Activated naive CD4-positive, alpha-beta T cell treated with anti-CD3 and anti-CD28 coated beads, Interleukin-2, amount 50 U/mL, for 16 hours (primary cell): Measurements from ENCODE around the gene DNAH9.
"Not testable (repeated sequence)": the region's sequence is repeated elsewhere in the genome, so short reads cannot be mapped to it uniquely, and the experiment has no call there.

Source experiments
- DNase-seq: peaks from one replicate; pipeline ENCODE4 v3.0.0-alpha.2; 2020

The DNAH9 gene

DNA sequence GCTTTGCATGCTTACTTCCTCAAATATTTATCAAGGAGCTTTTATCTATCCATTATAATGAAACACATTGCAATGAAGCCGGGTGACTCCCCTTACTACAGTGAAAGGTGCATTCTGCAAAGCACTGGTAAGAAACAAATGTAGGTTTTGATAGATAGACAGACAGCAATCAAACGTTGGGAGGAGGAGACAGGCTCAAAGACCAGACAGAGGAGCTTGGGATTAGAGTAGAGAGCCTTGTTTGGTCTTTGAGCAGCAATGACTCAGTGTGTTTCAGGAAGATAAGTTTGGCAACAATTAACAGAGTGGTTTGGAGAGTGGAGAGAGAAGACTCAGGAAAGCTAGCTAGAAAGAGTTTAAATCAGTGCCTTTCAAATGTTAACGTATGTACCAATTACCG is 330.2 kb downstream of the DNAH9 start:
- no peak for DNase-seq

DNA sequence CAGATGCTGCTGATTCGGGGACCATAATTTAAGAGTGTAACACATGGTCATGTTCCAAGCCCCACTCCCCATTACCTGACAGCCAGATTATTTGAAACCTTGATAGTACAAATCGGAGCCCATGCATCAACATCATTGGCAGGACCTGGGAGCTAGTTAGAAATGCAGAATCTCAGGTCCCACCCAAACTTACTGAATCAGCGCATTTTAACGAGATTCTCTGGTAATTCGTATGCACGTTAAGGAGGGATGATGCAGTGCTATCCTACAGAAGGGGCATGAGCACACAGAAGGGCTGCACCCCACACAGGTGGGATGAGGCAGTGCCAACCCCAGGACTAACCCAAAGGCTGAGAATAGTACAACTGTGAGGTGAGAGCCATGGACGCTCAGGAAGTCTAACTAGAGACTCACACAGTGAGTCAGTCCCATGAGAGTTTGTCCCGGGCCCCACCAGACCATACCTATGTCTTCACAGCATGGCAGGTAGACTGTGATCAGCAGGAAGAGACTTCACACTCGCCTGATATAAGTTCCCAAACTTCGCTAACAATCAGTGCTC is 334.1 kb downstream of the DNAH9 start:
- DNase-seq = no peak

DNA sequence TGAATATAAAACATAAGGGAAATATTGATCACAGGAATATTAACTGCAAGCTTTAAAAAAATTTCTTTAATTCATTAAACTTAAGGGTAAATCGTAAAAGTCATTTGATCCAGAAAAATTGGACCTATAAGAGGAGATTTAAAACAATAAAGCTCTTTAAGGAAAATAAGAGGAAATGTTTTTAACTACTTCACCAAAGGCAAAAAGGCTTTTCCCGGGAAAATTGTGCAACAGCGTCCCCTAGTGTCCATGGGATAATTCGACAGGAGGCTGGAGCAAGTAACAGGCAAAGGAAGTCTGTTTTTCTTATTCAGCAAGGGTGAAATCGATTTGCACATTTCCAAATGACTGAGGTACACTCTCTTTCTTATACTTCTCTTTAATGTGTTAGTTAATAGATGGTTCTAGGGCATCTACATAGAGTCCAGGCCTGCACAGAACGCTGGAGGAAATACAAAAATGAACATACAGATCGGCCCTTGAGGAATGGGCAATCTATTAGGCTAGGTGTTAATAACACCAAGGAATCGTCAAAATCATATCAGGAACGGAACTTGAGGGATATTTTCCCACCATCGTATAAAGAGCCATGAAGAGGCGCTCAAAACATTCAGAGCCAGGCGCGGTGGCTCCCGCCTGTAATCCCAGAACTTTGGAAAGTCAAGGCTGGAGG is 337.6 kb downstream of the DNAH9 start:
- DNase-seq = no peak

DNA sequence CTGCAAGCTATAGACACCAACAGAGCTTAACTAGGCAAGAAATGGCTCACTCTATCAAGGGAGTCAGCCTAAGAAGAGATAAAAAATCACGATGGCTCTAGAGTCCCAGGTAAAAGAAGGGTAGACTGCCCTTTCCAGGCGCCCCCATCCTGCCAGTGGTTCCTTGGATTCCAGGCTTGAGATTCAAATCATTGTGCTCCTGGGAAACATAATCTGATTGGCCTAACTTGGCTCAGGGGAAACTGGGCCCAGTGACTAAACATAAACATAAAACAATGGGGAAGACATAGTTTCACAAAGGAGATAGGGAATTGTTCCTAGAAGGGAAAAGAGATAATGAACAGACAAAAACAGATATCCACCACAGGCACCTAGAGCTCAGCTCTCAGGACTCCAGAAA is 342.6 kb downstream of the DNAH9 start:
- DNase-seq = no peak

DNA sequence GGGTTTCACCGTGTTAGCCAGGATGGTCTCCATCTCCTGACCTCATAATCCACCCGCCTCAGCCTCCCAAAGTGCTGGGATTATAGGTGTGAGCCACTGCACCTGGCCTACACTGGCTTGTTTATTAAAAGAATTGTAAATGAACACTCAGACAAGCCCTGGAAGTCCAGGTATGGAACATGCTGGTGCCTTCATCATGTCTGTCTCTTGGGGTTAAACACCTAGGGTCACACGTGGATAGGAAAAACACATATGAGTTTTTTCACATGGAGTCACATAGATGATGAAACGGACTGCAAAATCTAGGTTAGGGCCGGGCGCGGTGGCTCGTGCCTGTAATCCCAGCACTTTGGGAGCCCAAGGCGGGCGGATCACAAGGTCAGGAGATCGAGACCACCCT is 344.8 kb downstream of the DNAH9 start:
- DNase-seq = not testable (repeated sequence)

DNA sequence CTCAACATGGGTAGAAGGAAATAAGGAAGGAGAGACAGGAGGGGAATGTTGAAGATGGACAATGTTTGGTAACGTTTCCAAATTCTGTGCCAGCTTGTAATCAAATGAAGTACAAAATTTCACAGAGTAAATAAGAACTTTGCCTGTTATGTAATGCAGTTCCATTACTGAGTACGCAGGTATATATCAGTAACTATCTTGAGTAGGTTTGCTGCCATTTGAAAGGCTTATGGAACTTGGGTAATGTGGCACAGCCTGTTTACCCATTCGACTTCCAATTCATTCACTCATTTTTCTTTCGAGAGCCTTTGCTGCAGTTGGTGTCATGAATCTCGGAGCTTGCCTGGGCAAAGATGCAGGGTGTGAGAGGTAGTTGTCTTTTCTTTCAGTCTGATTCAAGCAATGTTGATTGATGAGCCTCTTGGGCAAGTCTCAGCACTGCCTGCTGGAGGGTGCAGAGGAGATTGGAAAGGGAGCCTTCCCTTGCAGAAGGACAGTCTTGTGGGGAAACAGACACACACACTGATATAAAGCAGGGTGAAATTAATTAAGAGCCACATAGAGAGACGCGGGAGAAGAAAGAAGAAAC is 345.6 kb downstream of the DNAH9 start:
- no peak for DNase-seq

DNA sequence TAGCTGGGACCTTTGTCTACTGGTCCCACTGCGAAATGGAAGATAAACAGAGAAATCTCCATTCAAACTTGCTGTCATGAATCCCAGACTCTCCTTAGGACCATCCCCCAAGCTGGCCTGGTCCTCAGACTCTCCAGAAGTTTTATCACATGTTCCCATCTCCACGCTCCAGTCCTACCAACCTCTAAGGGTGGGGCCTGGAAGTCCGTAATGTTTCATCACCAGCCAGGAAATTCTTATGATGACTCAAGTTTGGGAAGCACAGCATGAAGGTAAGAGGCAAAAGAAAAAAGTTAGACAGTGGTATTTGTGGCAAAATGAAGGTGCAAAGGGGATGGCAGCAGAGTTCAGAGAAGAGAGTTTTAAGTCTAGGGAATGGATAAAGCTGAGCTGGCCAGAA is 346.3 kb downstream of the DNAH9 start:
- DNase-seq = no peak

DNA sequence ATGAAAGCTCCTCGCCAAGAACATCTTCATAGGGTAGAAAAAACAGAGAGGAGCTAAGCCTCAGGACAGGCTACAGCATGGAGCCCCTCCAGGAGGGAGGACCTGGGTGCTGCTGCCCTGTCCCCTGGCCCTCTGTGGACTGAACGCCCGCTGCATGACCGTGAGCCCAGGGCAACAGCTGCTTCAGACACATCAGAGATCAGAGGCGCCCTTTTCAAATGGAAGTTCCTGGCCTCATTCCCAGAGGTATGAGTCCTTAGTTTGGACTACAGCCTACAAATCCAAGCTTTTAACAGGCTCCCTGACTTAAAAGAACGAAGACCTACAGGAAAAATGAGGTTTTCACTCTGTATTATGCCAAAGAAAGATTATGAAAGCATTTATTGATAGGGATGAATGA is 350.5 kb downstream of the DNAH9 start:
- DNase-seq = no peak

DNA sequence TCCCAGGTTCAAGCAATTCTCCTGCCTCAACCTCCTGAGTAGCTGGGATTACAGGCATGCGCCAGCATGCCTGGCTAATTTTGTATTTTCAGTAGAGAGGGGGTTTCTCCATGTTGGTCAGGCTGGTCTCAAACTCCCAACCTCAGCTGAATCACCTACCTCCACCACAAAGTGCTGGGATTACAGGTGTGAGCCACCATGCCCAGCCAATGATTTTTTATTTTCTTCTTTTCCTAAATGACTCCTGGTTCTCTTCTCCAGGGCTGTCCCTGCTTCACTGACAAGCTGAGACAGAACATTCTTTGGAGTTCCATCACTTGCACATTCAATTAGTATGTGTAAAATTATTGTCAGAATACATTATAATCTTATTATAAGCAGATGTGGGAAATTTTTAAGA is 351.3 kb downstream of the DNAH9 start:
- not testable (repeated sequence) for DNase-seq

DNA sequence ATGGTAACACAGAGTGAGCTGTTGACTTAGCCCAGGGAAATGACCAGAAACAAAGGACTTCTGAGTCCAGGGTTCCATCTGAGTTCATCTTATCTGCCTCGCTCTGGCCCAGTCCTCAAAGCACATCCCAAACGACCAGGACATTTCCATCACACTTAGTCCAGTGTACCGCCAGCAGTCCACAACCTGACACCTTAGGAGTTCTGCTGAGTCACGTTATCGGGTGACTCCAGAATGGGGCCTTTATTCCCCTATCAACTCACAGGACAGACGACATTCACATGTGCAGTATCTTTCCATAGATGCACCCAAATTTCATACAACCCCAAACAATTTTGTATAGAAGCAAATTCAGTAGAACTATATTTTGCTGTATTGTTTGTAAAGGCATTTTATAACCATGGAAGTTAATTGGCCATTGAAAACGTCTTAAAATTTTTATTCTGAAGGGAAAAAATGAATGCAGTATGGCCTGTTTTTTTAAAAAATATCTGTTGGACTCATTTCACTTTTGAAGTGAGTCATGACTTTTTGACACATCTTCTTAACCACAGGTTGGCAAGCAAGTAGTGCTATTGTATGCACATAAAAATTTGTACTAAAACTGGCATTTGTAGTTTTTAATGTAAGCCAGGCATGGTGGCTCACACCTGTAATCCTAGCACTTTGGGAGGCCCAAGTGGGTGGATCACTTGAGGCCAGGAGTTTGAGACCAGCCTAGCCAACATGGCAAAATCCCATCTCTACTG is 352.7 kb downstream of the DNAH9 start:
- no peak for DNase-seq

DNA sequence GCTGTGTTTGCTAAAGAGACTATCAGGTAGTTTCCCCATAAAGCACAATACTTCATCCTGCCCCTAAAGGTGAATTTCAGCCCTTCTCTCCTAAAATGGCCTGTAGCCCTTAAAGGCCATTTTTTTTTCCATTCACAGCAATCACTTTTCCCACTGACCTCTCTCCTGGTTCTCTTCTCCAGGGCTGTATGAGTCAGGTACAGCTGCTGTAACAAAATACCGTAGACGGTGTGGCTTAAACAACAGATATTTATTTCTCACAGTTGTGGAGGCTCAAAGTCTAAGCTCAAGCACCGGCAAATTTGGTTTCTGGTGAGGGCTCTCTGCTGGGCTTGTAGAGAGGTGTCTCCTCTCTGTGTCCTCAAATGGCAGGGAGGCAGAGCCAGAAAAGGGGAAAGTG is 354.3 kb downstream of the DNAH9 start:
- DNase-seq = no peak

DNA sequence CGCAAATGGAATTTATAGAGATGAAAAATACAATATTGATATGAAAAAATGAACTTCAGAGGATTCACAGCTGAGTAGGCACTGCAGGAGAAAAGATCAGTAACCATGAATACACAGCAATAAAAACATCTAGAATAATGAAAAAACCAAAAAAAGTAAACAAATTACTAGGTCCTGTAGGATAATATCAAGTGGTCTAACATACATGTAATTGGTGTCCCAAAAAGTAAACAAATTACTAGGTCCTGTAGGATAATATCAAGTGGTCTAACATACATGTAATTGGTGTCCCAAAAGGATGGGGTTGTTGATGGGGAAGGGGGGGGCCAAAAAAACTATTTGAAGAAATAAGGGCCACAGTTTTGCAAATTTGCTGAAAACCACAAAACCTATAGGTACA is 355.7 kb downstream of the DNAH9 start:
- no peak for DNase-seq

DNA sequence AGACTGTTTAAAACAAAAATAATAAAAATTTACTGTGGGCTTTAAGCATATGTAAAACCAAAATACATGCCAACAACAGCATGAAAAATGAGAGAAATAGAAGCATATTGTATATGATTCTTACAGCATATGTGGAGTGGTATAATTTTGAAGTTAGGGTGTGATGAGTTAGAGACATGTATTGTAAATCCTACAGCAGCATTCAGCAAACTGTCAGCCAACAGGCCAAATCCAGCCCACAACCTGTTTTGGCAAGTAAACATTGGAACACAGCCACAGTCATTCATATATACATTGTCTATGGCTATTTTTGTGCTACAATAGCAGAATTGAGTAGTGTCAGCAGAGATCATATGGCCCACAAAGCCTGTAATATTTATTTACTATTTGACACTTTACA is 356.7 kb downstream of the DNAH9 start:
- no peak for DNase-seq

DNA sequence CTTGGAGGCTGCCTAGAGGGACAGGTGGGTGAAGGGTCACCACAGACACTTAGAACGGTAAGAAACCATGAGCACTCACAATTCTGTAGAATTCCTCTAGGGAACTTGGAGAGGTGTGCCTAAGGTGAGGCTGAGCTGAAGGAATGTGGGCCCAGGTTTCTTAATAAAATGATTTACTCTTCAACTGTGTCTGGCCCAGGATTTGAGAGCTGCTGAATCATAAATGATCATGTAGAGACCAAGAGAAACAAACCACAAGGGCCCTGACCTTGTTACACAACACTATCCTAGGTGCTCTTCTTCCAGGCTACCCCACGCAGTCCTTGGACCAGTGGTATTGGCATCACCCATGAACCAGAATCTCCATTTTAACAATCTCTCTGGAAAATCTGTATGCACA is 371.3 kb downstream of the DNAH9 start:
- no peak for DNase-seq

DNA sequence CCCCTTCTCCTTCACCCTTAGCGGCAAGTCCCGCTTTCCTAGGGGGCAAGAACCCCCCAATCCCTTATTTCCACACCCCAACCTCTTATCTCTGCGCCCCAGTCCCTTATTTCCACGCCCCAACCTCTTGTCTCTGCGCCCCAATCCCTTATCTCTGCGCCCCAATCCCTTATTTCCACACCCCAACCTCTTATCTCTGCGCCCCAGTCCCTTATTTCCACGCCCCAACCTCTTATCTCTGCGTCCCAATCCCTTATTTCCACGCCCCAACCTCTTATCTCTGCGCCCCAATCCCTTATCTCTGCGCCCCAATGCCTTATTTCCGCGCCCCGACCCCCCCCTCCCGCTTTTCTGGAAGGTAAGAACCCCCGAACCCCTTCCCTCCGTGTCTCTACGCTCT is 374.5 kb downstream of the DNAH9 start:
- DNase-seq = not testable (repeated sequence)

DNA sequence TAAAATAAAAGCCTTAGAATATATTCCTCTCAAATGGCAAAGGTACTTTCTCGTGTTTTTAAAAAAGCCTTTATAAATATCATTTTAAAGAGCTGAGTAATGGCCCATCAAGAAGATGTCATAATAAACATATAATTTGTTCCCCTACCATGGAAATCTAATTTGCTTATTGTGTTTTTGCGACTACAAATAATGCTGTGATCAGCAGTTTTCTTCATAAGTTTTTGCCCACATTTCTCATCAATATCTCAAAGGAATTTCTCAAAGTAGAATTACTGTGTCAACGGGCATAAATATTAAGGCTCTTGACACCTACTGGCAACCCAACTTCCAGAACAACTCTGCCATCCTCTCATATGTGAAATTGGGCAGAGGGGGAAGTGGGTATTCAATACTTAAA is 381.5 kb downstream of the DNAH9 start:
- no peak for DNase-seq

DNA sequence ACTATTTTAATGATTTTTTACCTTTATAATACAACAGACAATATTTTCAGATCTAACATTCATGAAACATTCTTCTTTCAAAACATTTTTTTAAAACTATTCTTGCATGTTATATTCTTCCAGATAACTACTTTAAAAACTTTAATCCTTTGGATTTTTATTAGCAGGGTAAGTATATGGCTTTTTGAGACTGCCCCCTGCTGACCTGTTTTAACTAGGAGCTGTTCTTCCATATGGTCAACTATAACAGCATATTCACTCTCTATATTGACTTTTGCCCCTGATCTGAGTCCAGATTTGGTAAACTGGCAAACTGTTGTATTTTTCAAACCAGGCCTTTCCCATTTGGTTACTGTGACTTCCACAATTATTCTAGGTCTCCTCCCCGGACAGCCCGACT is 382.5 kb downstream of the DNAH9 start:
- no peak for DNase-seq

DNA sequence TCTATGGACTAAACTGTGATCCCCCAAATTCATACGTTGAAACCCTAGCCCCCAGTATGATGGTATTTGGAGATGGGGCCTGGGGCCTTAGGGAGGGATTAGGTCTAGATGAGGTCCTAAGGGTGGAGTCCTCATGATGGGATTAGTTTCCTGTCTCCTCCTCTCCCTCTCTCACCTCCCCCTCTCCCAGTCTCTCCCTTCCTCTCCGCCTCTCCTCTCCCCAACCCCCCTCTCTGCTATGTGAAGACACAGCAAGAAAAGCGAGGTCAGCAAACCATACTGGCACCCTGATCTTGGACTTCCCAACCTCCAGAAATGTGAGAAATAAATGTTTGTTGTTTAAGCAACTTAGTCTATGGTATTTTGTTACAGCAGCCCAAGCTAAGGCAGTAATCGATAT is 383.6 kb downstream of the DNAH9 start:
- DNase-seq = no peak

DNA sequence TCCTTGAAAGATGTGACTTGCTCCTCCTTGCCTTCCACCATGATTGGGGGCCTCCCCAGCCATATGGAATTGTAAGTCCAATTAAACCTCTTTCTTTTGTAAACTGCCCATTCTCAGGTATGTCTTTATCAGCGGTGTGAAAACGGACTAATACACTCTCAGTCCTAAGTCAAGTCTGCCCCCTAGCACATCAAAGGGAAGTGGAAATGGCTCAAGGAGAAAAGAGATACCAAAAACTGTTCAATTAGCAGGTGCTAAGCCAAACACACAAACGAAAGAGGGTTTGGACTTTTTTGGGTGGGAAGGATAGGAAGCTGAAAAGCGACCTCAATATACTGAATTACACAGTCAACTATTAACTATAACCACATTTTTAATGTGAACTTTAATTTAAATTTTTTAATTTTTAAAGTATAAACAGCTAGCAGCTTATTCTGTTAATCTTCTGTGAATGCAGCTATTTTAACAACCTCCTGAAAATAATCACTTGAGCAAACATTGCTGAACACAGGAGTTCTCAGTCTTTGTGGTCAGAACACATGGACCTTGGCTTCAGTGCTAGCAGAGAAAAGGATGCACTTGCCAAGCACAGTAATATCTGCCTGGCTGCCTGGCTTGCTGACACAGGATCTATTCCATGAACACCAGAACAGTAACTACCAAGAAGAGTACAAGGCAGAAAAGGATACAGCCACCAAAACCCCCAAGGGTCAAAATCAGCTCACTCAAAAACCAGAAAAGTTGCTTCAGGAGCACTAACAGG is 388.1 kb downstream of the DNAH9 start:
- DNase-seq = no peak

DNA sequence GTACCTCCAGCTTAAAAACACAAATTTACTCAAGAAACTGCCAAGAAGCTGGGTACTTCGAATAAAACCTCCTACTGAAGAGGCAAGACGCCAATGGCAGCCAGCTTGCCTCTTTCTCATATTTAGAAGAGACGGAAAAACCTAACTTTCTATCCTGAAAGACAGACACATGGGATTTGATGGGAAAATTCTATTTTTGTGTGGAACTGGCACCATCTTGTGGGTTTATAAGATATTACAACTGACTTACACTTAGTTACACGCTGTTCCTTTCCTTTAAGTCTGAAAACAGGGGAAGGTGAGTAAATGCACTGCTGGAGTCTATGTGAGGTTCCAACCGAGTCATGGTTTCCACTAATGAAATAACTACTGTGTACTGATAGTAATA is 388.7 kb downstream of the DNAH9 start:
- no peak for DNase-seq

DNA sequence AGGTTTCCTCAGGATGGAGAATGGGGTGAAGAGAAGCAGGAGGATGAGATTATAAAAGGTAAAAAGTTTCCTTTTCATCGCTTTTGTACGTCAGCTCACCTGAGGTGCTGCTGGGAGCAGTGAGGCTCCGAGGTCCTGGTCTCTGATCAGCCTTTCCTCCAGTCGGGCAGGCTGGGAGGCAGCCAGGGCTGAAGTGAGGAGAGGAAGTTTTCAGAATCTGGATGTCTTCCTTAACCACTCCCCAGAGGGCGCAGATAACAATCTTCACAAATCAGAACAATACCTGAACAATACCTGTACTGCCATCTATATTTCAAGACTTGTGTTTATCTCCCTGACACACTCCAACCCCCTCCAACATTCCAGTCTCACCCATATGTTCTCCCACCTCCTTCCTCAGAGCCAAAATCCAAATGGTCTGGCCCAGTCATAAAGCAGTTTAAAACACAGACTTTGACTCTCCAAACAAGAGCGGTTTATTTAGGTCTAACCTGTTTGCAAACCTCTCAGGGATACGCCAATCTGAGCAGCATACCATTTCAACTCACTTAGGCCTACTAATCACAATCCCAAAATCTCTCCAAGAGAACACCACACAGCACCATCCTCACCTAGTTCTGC is 392.2 kb downstream of the DNAH9 start:
- DNase-seq = no peak

DNA sequence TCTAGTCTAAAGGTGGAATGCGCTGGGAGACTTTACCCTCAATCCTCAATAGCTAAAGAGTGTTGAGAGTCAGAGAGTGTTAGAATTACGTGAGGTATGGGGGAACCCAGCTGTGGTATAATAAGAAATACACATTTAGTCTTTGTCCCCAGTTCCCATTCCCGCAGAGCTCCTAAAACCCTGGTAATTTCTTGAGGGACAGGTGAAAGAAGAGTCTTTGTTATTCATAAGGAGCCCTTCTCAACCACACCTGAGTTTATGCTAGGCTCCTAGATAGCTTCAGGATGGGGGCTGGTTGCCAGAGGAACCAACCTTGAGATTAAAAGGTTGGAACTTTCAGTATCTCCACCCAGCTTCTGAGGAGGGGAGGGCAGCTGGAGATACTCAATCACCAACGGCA is 393.2 kb downstream of the DNAH9 start:
- no peak for DNase-seq

DNA sequence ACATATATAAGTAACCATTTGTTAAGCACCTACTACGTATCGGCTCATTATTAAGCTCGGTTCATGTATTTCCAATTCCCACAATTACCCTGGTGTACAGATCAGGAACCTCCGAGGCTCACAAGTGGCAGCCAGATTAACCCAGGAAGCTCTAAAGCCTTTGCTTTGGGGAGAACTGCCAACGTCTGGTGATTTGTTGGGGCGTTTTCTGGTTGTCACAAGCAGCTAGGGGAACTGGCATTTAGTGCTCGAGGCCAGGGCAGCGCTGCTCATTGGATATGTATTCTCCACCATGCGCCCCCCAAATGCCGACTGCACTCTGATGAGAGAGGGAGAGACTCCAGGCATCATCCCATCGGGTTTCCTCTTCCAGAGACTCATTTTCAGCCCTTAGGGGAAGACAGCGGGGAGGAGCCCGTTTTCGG is 398.5 kb downstream of the DNAH9 start:
- no peak for DNase-seq
